NCI-H345 treated with DMSO at 0.1 percent for 48 hours (cell line): ENCODE data around the gene TXLNB.
A peak's percentile ranks its signal among the peaks of the same experiment; 100 is the strongest.
"Not testable (repeated sequence)": the region's sequence is repeated elsewhere in the genome, so short reads cannot be mapped to it uniquely, and the experiment has no call there.

Experiments used
- DNase-seq: peaks from one replicate; lab custom pipeline; 2025; ENCODE audit not compliant: unreplicated experiment; lab: John Stamatoyannopoulos, UW

TXLNB gene

DNA sequence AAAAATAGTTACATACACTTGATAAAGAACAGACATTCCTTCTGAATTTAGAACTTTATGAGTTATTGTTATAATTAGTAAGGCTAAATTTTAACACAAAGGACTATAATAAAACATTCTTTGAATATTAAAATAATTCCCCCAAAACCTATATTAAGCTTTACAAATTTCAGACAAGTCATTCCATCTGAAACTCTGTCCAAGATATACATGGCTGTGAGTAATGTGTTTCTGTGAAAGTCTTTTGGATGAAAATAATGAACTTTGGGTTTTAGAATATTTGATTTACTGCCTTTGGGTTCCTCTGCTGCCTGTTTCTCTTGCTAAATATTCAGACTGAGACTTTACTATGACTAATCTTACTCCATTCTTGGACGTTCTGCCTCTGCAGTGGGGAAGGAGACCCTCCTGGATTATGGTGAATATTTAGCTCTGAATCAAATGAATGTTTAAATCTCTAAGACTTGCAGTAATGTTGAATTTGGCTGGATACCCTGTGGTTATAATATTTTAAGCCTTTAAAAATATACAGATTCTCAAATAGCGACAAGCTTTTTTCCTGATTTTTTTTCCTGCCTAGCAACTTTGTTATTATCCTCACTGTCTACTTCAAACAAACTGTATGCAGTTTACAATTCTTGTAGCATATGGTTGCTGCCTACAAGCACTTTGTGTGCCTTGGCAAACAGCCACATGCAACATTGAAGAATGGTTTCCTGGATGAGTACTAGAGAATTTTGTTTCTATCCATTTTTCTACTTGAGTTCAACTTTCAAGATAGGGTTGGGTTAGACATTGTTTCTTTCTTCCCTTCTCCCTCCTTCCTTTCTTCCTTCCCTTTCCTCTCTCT is 51.4 kb downstream of the TXLNB start:
- peak; percentile 55 for DNase-seq

DNA sequence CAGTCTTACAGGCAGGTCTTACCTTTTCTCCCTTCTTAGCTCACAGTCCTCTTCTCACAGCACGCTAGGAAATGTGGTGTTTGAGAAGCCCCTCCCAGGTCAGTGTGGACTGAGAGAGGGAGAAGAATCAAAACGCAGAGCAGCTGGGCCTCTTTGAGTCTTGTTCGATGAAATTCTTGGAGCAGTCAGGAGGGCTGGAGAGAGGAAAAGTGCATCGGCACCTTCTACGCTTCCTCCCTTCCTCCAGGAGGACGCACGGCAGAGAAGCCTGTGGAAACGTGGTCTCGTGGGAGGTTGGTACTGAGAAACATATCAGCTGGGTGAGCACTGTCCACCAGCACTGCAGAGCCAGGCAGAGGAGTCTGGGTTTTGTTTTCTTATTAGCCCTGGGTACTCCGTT is 52.7 kb downstream of the TXLNB start:
- DNase-seq, result no peak

- DNase-seq, result no peak
Observed at GRCh38 chr6:139236105-139236504, 55.7 kb downstream of the TXLNB start.

DNA sequence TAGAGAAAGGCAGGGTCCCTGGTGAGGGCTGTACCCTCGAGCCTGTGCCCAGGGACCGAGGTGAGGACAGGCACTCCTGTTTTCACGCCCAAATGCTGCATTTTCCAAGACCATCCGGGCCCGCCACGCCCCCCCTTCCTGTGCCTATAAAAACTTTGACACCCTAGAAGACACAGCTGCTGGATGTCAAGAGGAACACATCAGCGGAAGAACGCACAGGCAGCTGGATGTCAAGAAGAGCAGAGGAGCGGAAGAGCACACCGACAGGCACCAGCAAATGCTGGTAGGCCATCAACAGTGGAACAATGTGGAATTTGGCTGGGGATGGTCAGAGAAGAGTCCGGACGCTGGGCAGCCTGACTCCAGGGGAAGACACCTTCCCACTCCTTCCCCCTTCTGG is 56.1 kb downstream of the TXLNB start:
- no peak for DNase-seq

DNA sequence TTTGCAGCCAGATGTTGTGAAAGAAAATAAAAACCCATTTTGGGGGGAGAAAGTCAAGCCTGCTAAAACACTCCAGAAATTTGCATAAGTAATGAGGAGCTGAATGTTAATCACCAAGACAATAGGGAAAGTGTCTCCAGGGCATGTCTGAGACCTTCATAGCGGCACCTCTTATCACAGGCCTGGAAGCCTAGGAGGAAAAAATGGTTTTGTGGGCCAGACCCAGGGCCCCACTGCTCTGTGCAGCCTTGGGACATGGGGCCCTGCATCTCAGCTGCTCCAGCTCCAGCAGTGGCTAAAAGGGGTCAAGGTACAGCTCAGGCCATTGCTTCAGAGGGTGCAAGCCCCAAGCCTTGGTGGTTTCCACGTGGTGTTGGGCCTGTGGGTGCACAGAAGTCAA is 57.6 kb downstream of the TXLNB start:
- not testable (repeated sequence) for DNase-seq

DNA sequence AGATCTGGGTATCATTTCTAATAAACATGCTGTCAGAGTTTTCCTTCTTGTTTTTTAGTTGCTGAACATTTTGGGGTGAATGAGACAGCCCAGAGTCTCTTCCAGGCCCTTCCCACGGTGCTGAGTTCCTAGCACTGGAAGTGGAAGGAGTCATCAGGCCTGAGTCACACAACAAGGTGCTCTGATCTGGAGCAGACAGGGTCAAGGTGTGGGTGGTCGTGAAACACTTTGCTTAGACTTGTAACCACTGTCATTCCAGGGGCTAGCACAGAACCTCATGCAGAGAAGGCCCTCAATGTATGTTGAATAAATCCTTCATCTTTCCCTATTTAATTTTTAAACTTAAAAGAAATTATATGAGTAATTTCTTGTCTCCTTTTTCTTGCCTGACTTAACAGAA is 60.6 kb downstream of the TXLNB start:
- no peak for DNase-seq

DNA sequence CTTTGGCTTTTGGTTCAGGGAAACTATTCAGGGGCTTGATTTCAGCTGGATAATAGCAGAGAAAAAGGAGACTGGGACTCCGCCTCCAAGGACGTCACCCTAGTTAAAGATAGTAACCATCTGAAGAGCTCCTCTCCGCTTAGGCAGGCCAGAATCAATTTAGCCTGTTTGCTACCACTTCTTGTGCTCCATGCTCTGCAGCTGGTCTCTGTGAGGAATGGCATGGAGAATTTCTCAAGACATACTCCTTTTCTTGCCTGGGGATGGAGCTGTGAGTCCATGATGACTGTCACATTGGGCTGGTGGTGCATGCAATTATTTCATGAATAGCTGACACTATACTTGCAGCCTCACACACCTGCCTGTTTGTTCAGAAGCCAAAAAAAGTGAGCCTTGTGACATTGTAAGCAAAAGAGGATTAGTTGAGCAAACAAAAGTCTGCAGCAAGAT is 61.4 kb downstream of the TXLNB start:
- DNase-seq, result peak; percentile 95

DNA sequence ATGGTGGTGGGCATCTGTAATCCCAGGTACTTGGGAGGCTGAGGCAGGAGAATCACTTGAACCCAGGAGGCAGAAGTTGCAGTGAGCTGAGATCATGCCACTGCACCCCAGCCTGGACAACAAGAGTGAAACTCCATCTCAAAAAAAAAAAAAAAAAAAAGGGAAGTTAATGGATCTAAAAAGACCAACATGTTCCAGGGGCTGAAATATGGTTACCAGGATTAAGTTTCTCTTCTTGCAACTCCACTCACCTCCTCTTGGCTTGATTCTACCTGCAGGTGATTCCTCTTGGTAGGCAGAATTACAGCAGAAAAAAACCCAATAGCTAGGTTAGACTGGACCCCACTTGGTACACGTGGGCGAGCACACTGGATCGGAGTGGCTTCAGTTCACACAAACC is 63.4 kb downstream of the TXLNB start:
- not testable (repeated sequence) for DNase-seq

DNA sequence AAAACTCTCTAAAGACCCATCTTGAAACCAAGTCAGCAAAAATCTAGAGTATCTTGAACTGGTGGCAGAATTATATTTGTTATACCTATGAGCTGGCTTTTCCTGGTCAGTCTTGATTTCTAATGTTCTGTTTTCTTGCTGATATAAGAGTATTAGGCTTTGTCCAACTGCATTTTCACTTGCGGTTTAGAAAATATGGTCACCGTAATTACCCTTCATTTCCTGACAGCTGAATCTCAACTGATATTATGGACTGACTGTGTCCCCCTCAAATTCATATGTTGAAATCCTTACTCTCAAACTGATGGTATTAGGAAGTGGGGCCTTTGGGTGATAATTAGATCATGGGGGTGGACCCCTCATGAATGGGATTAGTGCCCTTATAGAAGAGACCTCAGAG is 72.1 kb downstream of the TXLNB start:
- DNase-seq, result no peak

DNA sequence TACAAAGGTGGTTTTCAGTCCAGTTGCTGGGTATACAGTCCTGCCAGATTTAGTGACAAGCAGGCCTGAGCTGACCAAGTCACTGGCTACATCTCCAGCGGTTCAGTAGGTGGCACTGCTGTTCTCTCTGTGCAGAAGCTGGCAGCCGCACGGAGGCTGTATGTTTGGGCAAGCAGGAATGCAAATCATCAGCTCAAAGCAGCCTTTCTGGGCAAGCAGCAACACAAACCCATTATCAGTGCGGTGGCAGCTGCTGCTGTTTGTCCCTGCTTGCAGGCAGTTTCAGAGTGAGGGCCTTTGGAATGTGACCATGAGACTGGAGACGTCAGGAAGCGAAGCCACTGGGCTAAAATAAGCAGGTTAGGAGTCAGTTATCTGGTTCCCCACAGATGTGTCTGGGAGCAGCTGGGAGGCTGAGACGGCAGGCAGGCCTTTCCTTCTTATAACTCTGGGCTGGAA is 72.5 kb downstream of the TXLNB start:
- peak; percentile 82 for DNase-seq

DNA sequence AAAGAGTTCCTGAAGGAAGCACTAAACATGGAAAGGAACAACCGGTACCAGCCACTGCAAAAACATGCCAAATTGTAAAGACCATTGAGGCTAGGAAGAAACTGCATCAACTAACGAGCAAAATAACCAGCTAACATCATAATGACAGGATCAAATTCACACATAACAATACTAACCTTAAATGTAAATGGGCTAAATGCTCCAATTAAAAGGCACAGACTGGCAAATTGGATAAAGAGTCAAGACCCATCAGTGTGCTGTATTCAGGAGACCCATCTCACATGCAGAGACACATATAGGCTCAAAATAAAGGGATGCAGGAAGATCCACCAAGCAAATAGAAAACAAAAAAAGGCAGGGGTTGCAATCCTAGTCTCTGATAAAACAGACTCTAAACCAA is 79.3 kb downstream of the TXLNB start:
- not testable (repeated sequence) for DNase-seq

- not testable (repeated sequence) for DNase-seq
Observed at GRCh38 chr6:139210766-139211165, 81.0 kb downstream of the TXLNB start.

GRCh38 chr6:139205843-139206242 is 86.0 kb downstream of the TXLNB start:
- no peak for DNase-seq

DNA sequence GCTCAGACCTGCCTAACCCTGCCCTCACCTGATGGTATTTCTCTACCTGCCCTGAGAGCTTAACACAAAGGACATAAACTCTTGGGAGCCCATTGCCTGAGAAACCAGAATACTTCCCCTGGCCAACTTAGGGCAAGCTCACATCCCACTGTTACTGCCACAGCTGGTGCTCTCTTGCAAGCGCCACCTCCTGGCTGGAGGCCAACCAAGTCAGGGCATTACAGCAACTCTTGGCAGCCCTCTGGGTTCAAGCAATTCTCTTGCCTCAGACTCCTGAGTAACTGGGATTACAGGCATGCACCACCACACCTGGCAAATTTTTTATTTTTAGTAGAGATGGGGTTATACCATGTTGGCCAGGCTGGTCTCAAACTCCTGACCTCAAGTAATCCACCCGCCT is 86.8 kb downstream of the TXLNB start:
- DNase-seq, result no peak

DNA sequence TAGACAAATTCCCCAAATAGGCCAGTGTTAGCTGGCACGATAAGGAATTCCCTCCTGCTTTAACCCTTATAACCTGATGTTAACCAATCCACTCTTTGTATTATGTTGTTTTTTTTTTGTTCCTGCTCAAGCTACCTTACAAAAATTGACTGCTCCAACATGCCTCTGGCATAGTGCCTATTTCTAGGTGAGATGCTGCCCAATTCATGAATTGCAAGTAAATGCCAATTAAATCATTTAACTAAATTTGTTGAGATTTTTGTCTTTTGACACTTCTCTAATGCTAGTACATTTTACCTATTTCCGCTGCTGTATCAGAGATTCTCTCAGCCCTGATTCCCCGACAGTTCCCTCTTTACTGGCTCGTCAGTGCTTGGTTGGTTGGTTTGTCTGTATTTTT is 90.4 kb downstream of the TXLNB start:
- no peak for DNase-seq

GRCh38 chr6:139198529-139199288 is 93.1 kb downstream of the TXLNB start:
- DNase-seq, result peak; percentile 73

GRCh38 chr6:139194740-139195139 is 97.1 kb downstream of the TXLNB start:
- DNase-seq, result no peak
